Testis (tissue), 2 donors: ENCODE results near the gene IGF2R.

Source experiments
- CTCF ChIP-seq, 3 experiments: fragments of 450-650 bp in 2 of 3; fragments of 200-600 bp in 1 of 3; sonication (generic) in 1 of 3; IDR thresholded peaks; one replicate each; pipeline ENCODE4 v1.5.1; 2016 to 2019; ENCODE audit warnings: antibody characterized with exemption in 3 of 3, mild to moderate bottlenecking in 2 of 3, moderate library complexity in 1 of 3
- POLR2A ChIP-seq: fragments of 450-650 bp; IDR thresholded peaks from one replicate; pipeline ENCODE4 v1.6.1; 2017; ENCODE audit warnings: antibody characterized with exemption, mild to moderate bottlenecking, moderate library complexity

DNA sequence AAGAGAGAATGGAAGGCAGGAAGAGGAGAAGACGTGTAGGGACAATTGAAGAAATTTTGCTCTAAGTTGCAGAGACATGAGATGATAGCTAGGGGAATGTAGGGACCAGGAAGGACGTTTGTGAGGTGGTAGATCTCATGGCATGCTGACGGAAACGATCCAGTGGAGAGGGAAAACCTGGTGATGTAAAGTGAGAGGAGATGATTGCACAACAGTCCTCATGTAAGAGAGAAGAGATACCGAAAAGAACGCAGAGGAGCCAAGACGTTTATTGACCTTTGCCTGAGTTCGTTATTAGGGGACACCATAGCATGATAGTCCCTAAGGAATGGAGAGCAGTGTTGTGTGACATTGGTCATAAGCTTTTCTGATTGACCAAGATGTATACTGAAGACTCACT lies 55.3 kb downstream of the IGF2R start:
- TF ChIP-seq CTCF (IDR thresholded peaks at IDR 0.05), result no peak
- TF ChIP-seq POLR2A, result no peak
